GM19099 (cell line): ENCODE measurements around the gene LRBA.

ENCODE experiments used
- POLR2A ChIP-seq: IDR thresholded peaks from 3 replicates; pipeline ENCODE4 v1.6.1; 2011; ENCODE audit warnings: low read depth; ENCODE audit not compliant: insufficient read length; ENCODE audit errors: extremely low read depth

The LRBA gene

DNA sequence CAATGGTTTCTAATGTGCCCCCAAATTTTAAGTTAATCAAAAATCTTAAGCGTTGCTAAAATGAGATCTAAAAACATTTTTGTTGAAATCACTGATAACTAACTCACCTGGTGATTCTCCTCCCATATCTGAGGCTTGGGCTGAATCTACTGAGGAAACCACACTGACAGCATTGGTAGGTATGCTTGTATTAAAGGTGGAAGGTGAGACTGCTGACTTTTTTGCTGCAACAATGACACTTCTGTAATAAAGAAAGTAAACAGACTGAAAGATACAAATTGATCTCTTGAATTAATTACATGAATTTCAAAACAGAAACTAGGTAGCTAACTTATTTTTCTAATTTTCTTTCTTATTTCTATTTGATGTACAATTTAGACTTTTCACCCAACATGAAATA lies 198.1 kb downstream of the LRBA start:
- no peak for TF ChIP-seq POLR2A

DNA sequence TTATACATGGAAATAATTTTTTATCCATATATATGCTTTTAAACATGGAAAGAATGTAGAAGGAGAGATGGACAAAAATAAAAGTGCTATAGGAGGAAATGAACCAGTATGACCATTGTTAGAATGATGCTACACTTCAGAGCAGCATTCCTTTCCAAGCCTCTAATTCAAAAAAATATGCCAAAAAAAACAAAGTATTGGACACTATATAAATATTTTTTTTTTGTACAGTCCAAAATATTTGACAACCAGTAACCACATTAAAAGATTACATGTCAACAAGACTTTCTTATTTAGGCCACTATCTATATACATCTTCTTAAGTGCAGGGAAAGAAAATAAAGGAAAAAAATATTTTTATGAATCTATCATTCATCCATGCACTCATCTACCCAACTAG lies 198.6 kb downstream of the LRBA start:
- TF ChIP-seq POLR2A: no peak

DNA sequence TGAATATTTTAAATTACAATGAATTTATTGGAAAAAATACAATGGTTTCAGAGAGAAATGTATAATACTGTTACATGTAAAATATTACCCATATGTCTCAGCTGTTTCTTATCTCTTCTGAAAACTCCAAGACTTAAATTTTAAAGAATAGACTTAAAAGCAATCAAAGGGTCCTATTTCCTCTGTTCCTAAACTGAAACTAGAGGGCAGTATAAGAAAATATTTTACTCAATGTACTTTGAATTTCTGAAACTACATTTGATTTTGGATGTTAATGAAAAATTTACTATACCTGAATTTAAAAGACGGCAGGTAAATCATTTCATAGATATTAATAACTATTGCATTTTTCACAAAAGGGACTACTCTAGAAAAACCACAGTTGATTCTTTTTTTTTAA lies 200.2 kb downstream of the LRBA start:
- no peak for TF ChIP-seq POLR2A

DNA sequence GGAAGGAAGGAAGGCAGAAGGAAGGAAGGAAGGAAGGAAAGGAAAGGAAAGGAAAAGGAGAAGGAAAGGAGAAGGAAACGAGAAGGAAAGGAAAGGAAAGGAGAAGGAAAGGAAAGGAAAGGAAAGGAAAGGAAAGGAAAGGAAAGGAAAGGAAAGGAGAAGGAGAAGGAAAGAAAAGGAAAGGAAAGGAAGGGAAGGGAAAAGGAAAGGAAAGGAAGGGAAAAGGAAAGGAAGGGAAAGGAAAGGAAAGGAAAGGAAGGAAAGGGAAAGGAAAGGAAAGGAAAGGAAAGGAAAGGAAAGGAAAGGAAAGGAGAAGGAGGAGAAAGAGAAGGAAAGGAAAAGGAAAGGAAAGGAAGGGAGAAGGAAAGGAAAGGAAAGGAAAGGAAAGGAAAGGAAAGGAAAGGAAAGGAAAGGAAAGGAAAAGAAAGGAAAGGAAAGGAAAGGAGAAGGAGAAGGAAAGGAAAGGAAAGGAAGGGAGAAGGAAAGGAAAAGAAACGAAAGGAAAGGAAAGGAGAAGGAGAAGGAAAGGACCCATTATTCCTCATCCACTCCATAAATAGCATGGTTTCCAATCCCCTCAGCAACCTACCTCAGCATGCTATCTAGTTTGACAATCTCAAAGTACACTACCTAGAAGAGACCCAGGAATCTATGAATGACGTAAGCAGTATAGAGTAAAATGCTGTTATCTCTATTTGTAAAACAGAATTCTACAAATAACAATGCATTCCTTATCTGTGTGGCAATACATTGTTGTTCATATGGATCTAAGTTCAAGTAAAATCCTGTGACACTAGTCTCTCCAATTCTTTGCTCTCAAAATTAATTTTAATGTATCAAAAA lies 209.7 kb downstream of the LRBA start:
- no peak for TF ChIP-seq POLR2A

DNA sequence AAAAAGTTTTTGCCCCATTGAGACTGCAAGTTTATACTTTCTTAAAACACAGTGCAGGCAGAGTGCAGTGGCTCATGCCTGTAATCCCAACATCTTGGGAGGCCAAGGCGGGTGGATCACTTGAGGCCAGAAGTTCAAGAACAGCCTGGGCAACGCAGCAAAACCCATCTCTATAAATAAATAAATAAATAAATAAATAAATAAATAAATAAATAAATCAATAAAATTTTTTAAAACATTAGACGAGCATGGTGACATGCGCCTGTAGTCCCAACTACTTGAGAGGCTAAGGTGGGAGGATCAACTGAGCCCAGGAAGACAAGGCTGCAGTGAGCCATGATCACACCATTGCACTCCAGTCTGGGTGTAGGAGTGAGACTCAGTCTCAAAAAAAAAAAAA lies 213.3 kb downstream of the LRBA start:
- no peak for TF ChIP-seq POLR2A

DNA sequence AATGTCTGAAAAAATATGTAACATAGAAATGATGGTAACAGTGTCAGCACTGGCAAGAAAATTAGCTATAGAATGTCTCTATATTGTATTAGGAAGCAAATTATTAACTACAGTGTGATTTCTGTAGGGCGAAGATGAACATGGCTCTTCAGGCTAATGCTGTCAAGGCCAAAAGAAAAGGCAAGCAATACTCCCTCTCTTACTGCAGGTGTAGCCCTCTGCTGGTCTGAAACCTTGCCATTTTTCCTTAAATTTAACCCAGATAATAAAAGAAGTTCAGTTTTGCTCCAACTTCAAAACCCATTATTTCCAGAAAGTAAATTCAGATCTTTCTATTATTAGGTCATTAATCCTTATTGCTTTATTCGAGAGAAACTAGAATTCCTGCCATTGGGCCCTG lies 215.9 kb downstream of the LRBA start:
- TF ChIP-seq POLR2A: no peak

DNA sequence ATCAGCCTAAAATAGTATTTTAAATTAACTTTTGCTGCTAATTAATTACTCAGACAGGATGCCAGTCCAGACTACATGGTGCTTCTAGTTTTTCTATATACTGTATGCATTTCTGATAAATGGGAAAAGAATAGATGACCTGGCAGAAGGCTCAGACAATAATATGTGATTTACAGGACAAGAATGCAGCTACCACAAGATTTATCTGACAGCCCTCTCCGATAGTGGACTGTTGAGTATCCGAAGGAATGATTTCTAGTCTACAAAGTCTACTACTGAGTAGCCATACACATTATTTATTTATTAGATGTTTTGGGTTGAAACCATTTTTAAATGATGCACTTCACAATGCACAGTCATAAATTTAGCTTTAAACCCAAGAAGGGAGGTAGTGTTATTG lies 220.4 kb downstream of the LRBA start:
- TF ChIP-seq POLR2A: no peak

DNA sequence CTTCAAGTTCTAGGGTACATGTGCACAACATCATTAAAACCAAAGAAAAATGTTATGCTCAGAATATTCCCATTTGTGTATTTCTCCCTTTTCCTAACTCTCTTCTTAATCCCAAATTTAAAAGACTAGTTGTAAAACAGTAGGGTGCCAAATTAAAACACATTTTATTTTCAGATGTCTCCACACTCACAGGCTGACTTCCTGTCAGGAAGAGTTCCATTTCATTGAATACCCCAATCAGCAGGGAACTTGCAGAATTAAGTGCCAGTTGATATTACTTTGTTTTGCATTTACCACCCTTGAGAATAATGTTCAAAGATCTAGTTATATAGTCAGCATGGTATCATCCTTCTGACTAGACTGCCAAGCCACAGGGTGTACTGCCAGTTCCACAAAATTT lies 225.2 kb downstream of the LRBA start:
- no peak for TF ChIP-seq POLR2A

DNA sequence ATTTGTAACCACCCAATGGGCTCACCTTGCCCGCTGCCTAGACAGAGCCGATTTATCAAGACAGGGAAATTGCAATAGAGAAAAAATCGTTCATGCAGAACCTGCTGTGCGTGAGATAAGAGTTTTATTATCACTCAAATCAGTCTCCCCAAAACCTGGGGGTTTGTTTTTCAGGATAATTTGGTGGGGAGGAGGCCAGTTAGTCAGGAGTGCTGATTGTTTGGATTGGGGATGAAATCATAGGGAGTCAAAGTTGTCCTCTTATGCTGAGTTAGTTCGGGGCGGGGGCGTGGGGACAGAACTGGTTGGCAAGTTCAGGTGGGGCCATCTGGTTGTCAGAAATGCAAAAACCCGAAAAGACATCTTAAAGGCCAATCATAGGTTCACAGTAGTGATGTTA lies 230.1 kb downstream of the LRBA start:
- TF ChIP-seq POLR2A: no peak

DNA sequence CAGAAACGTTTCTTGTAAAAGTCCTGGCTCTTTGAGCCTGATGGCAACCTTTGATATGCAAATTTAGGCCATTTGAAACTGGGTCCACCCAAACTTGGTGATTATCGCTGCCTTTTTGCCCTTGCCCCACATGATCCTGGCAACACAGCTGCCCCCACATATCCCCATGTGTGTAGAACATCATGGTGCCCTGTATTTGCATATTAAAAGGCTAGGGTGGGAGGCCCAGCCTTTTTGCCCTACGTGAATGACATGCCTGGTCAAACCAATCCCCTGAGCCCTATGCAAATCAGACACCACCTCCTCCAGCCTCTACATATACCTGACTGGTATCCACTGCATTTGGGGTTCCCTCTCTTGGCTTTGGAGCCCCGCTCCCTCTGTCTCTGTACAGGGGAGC lies 230.8 kb downstream of the LRBA start:
- TF ChIP-seq POLR2A: no peak

DNA sequence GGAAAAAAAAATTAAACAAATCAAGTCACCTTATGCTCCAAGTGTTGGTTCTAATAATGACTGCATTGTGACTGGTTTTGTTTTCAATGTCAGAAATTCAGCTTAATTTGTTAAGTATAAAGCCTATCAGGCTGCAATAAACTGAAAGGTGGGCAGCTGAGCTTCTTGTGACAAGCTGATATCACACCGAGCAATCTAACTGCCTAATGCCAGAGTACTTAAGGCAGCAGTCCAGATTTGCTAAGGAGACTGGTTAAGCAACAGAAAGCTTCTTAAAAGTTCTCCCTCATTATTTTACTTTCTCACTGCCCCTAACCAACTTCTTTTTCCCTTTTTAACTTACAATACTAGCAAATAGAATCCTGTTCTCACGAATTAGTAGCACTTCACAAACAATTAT lies 232.2 kb downstream of the LRBA start:
- no peak for TF ChIP-seq POLR2A

DNA sequence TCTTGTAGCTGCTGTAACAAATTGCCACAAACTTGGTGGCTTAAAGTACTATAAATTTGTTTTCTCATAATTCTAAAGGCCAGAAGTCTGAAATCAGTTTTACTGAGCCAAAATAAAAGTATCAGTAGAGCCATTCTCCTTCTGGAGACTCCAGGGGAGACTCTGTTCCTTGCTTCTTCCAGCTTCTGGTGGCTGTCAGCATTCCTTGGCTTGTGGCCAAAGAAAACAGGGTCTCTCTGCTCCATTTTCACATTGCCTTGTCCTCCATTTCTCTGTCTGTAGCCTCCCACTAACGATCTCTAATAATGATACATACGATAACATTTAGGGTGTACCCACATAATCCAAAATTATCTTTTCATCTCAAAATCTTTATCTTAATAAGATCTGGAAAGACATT lies 232.8 kb downstream of the LRBA start:
- no peak for TF ChIP-seq POLR2A

DNA sequence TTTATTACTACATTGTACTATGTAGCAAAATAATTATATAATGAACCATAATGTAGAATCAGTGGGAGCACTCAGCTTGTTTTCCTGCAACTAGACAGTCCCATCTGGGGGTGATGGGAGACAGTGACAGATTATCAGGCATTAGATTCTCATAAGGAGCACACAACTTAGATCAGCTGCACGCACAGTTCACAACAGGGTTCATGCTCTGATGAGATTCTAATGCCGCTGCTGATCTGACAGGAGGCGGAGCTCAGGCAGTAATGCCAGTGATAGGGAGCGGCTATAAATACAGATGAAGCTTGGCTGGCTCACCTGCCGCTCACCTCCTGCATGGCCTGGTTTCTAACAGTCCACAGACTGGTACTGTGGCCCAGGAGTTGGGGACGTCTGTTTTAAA lies 233.9 kb downstream of the LRBA start:
- TF ChIP-seq POLR2A: no peak

DNA sequence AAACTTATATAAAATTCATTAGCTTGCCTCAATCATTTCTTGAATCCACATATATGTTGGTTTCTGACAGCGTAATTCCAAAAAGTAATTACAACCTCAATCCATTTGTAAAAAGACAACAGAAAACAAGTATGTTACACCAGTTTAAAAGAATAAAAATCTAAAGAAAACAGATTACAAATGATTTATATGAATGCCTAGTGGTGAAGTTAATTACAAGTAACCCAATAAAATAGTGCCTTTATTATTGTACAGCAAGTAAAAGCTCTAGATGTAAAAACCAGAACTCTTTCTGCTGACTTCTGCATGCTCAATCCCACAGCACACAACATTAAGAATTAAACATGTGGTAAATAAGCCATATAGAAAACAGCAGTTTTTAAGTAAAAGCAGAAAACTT lies 235.4 kb downstream of the LRBA start:
- TF ChIP-seq POLR2A: no peak

DNA sequence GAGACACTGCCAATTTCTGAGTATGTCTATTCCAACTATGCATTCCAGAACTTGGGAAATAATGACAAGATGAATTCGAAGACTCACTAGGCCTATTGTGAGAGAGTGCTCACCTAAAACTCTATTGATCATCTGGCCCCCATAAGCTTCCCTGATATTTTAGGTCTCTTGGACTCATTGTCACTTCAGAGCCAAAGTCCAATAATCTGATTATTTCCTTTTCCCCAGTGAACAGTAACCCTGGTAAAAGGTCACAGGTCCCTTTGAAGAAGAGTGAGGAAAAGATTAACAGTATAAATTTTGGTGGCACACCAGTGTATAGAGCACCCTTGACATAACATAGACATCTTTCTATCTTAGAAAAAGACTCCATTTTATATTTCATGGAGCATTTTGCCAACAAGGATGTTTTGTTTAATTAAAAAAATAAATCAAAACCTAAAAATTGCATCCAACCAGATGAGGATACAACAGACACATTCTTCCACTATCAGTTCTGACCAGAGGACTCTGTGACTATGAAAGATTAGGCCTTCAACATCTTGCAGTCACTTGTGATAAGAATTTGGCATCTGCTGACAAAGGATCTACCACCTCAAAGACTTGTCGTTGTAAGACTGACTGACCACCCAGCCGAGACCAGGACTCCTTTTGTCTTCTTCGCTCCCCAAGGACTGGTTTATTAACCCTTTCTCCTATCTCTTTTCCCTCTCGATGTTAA lies 241.2 kb downstream of the LRBA start:
- no peak for TF ChIP-seq POLR2A

DNA sequence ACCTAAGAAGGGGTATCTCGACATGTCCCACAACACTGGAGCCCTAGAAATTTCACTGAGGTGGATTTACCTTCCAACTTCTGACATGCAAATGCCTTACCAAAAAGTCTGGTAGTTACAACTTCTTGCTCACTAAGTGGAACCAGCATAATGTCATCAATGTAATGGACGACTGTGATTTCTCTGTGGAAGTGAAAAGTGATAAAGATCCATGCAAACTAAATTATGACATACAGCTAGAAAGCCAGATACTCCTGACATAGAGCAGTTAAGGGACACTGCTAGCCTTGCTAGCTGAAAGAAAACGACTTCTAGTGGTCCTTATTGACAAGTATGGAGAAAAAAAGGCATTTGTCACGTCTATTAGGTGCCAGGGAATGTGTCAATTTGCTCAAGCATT lies 242.1 kb downstream of the LRBA start:
- no peak for TF ChIP-seq POLR2A
